Activated naive CD8-positive, alpha-beta T cell (primary cell): ENCODE data around the gene ZNF821.
"Not testable (repeated sequence)": the region's sequence is repeated elsewhere in the genome, so short reads cannot be mapped to it uniquely, and the experiment has no call there.

Source experiments
- H3K27ac Mint-ChIP-seq: one replicate; pipeline ENCODE4 v1.8.0; 2021; ENCODE audit warnings: mixed read lengths
- H3K27me3 Mint-ChIP-seq: one replicate; pipeline ENCODE4 v1.8.0; 2021; ENCODE audit warnings: mixed read lengths
- H3K36me3 Mint-ChIP-seq: one replicate; pipeline ENCODE4 v1.8.0; 2021; ENCODE audit warnings: mixed read lengths
- H3K4me1 Mint-ChIP-seq: one replicate; pipeline ENCODE4 v1.8.0; 2021; ENCODE audit warnings: low read depth, mixed read lengths
- H3K4me3 Mint-ChIP-seq: one replicate; pipeline ENCODE4 v1.8.0; 2021; ENCODE audit warnings: mild to moderate bottlenecking, mixed read lengths
- H3K9me3 Mint-ChIP-seq: one replicate; pipeline ENCODE4 v1.8.0; 2021; ENCODE audit warnings: low read depth, mixed read lengths

ZNF821 gene

GRCh38 chr16:71826533-71827017 is 57.4 kb downstream of the ZNF821 start:
- H3K27me3 Mint-ChIP-seq = no peaks in the 10 kb centered on the region
- H3K27ac Mint-ChIP-seq = no peak overlapping the region
- H3K4me3 Mint-ChIP-seq = no peak overlapping the region
- peaks cover 10% of the 10 kb centered on the region for H3K36me3 Mint-ChIP-seq
- H3K4me1 Mint-ChIP-seq = no peaks in the 10 kb centered on the region
- no peaks in the 10 kb centered on the region for H3K9me3 Mint-ChIP-seq

GRCh38 chr16:71817155-71817500 is 66.9 kb downstream of the ZNF821 start:
- not testable (repeated sequence) for H3K4me3 Mint-ChIP-seq, H3K27ac Mint-ChIP-seq, H3K36me3 Mint-ChIP-seq, H3K9me3 Mint-ChIP-seq, H3K27me3 Mint-ChIP-seq, H3K4me1 Mint-ChIP-seq

DNA sequence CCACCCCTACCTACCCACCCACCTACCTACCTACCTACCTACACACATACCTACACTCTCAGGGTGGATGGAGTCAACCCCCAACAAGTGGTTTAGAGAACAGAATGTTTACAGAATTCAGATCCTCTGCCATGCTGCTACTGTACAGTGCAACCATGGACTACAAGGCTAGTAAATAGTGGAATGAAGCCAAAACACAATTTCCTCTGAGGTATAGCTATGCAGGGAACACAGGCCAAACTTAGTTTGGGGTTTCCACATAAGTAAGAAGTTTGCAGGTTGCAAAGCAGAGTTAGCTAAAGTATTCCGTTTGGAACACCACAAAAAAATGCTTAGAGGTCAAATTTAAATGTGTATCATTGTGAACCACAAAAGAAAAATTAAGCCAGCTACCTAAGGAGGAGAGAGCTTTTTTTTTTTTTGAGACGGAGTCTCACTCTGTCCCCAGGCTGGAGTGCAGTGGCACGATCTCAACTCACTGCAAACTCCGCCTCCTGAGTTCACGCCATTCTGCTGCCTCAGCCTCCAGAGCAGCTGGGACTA is 72.7 kb downstream of the ZNF821 start:
- Mint-ChIP-seq H3K9me3 (no peaks in the 10 kb centered on the region), H3K4me1 (peaks cover 26% of the 10 kb centered on the region), H3K4me3 (no peak overlapping the region), H3K27me3 (no peaks in the 10 kb centered on the region), H3K27ac (peak overlapping the region; percentile 22), H3K36me3 (no peaks in the 10 kb centered on the region)

DNA sequence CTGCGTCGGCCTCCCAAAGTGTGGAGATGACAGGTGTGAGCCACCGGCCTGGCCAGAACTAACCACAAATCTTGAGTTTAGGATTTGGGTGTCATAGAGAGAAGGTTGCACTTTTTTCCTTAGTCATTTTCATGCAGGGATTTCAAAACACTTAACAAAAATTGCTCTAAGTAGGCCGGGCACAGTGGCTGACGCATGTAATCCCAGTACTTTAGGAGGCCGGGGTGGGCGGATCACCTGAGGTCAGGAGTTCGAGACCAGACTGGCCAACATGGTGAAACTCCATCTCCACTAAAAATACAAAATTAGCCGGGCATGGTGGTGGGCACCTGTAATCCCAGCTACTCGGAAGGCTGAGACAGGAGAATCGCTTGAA is 73.8 kb downstream of the ZNF821 start:
- H3K4me3 Mint-ChIP-seq = peak overlapping the region; percentile 92

More for the DNA sequence above, 73.8 kb downstream of the ZNF821 start:
- H3K4me1 Mint-ChIP-seq = peaks cover 29% of the 10 kb centered on the region
- H3K27ac Mint-ChIP-seq, H3K9me3 Mint-ChIP-seq, H3K36me3 Mint-ChIP-seq, H3K27me3 Mint-ChIP-seq: not testable (repeated sequence)
